GM12878 (cell line): ENCODE data around the gene PRPSAP1.

Source experiments
- CBFB ChIP-seq: IDR thresholded peaks from 2 replicates; pipeline ENCODE4 v1.6.1; 2016; ENCODE audit warnings: antibody characterized with exemption, low read depth
- CHD1 ChIP-seq: IDR thresholded peaks from 2 replicates; pipeline ENCODE4 v1.6.1; 2012; ENCODE audit warnings: low read depth, low read length, improper control_type of control experiment
- CTCF ChIP-seq, 3 experiments: IDR thresholded peaks in 2 of 3; conservative IDR thresholded peaks in 1 of 3; 2 replicates each; pipeline ENCODE4 v1.5.1; 2011; ENCODE audit warnings: low read depth in 3 of 3, low read length in 3 of 3, mild to moderate bottlenecking in 3 of 3, control low read depth in 2 of 3, moderate library complexity in 2 of 3, inconsistent platforms in 1 of 3, mixed read lengths in 1 of 3; ENCODE audit not compliant: control insufficient read depth in 2 of 3, insufficient read depth in 1 of 3; ENCODE audit errors: extremely low read depth in 1 of 3
- EZH2 ChIP-seq: IDR thresholded peaks from 2 replicates; pipeline ENCODE4 v1.6.1; 2012; ENCODE audit warnings: low read depth, mild to moderate bottlenecking, control low read depth, inconsistent platforms, low read length, borderline replicate concordance; ENCODE audit not compliant: control insufficient read depth
- FOXK2 ChIP-seq: fragments of 450-650 bp; IDR thresholded peaks from 2 replicates; pipeline ENCODE4 v1.6.1; 2017; ENCODE audit warnings: mild to moderate bottlenecking, moderate library complexity
- MAX ChIP-seq: IDR thresholded peaks from 2 replicates; pipeline ENCODE4 v1.6.1; 2012; ENCODE audit warnings: low read depth, low read length, improper control_type of control experiment
- NR2C1 ChIP-seq: fragments of 450-650 bp; IDR thresholded peaks from 2 replicates; pipeline ENCODE4 v1.6.1; 2017; ENCODE audit warnings: antibody characterized with exemption, mild to moderate bottlenecking, moderate library complexity
- POLR2A ChIP-seq: IDR thresholded peaks from 2 replicates; pipeline ENCODE4 v1.6.1; 2011; ENCODE audit warnings: low read depth, mild to moderate bottlenecking, low read length
- POLR2AphosphoS5 ChIP-seq: IDR thresholded peaks from 2 replicates; pipeline ENCODE4 v1.6.1; 2011; ENCODE audit warnings: mild to moderate bottlenecking, low read length, inconsistent platforms
- PRDM15 ChIP-seq: fragments of 450-650 bp; formaldehyde crosslinking; IDR thresholded peaks from 2 replicates; pipeline ENCODE4 v1.4.0; 2020; ENCODE audit warnings: mild to moderate bottlenecking, moderate library complexity
- RAD51 ChIP-seq: fragments of 450-650 bp; IDR thresholded peaks from 2 replicates; pipeline ENCODE4 v1.6.1; 2016; ENCODE audit warnings: moderate library complexity, mild to moderate bottlenecking, inconsistent platforms
- RBBP5 ChIP-seq: fragments of 200-600 bp; sonication (generic); conservative IDR thresholded peaks from 2 replicates; pipeline ENCODE4 v1.6.1; 2016
- RELA ChIP-seq: fragments of 450-650 bp; IDR thresholded peaks from 2 replicates; pipeline ENCODE4 v1.8.0; 2014; ENCODE audit warnings: borderline replicate concordance; ENCODE audit not compliant: partially characterized antibody
- REST ChIP-seq: IDR thresholded peaks from 2 replicates; pipeline ENCODE4 v1.6.1; 2012; ENCODE audit warnings: mild to moderate bottlenecking, low read depth, low read length

DNA sequence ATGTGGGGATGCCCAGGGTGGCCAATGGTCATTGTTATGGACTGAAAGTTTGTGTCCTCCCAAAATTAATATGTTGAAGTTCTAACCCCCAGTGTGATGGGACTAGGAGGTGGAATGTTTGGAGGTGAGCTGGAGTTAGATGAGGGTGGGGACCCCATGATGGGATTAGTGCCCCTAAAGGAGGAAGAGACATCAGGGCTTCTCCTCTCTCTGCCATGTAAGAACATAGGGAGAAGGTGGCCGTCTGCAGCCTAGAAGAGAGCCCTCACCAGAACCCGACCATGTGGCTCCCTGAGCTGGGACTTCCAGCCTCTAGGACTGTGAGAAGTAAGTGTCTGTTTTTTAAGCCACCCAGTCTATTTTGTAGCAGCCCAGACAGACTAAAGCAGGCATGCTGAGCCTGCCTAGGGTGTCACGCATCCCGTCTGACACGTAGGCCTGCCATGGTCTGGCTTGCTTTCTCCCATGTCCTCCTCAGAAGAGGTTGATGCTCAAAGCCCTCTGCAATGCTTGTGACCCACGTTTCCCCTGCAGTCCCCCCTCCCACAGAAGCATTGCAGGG, 4.0 kb upstream of the PRPSAP1 start:
- TF ChIP-seq CTCF (IDR thresholded peaks at IDR 0.05 in 2 of 3, conservative IDR thresholded peaks at IDR 0.05 in 1 of 3; ENCODE audit: control insufficient read depth in 2 of 3, extremely low read depth in 1 of 3, insufficient read depth in 1 of 3, low read depth in 3 of 3, low read length in 3 of 3) (no peak), NR2C1 (no peak), FOXK2 (no peak), PRDM15 (no peak), RELA (no peak), REST (no peak), CHD1 (no peak), POLR2A (no peak), EZH2 (no peak), MAX (no peak), CBFB (no peak), RBBP5 (no peak), RAD51 (no peak), POLR2AphosphoS5 (no peak)
